HepG2 (cell line): ENCODE data around the gene KPNB1. TPM values are rescaled to one million over a fixed set of nuclear protein-coding genes. Genes with fewer than 3 reads are reported as not detected.
A peak's percentile ranks its signal among the peaks of the same experiment; 100 is the strongest.

Experiments
- ATAC-seq: fragments of 200-7000 bp; cut with Tn5 transposase; 3 replicates; pipeline ENCODE4 v1.9.1; 2020; ENCODE audit warnings: mild to moderate bottlenecking, moderate library complexity
- BruUV-seq: library from RNA; stranded (reverse); fragments of 400-500 nt; replicated peaks from 2 replicates; lab custom pipeline; 2021; lab: Mats Ljungman, UMichigan
- CTCF ChIA-PET: fragments of 300-600 bp; formaldehyde crosslinking; extraction: SDS; loops from one replicate; lab custom pipeline; 2021; ENCODE audit warnings: low total read pairs, inconsistent platforms, low intra/inter-chr PET ratio; lab: Yijun Ruan, JAX
- POLR2A ChIA-PET: fragments of 350-600 bp; sonication (Branson Sonifier 250); formaldehyde crosslinking; loops from one replicate; lab custom pipeline; 2020; ENCODE audit warnings: antibody characterized with exemption, inconsistent platforms; lab: Yijun Ruan, JAX
- DNase-seq: peaks from one replicate; pipeline ENCODE4 v3.0.0-alpha.2; 2015; ENCODE audit warnings: low spot score
- FAIRE-seq: peaks from 3 replicates; lab custom pipeline; 2011; peaks lifted over from hg19 to GRCh38; lab: Jason Lieb, UNC
- H2AFZ ChIP-seq: one replicate; pipeline ENCODE4 v1.6.1; 2011; ENCODE audit warnings: low read length, inconsistent platforms
- H3K27ac ChIP-seq: fragments of 300-600 bp; 3 replicates; pipeline ENCODE4 v1.8.0; 2011; ENCODE audit warnings: mixed run types, mild to moderate bottlenecking, mixed read lengths, low read length, inconsistent platforms; ENCODE audit not compliant: insufficient read depth; ENCODE audit errors: extremely low read length
- H3K27me3 ChIP-seq, 2 experiments: fragments of 200-600 bp in 1 of 2; 2 replicates in 1 of 2; 3 replicates in 1 of 2; pipeline versions ENCODE4 v1.6.0 to v1.8.0; 2011; ENCODE audit warnings: low read length in 2 of 2, mild to moderate bottlenecking in 2 of 2, moderate library complexity in 2 of 2, inconsistent platforms in 1 of 2; ENCODE audit not compliant: insufficient read depth in 2 of 2, control insufficient read depth in 1 of 2
- H3K36me3 ChIP-seq, 2 experiments: fragments of 200-600 bp in 1 of 2; replicated peaks in 1 of 2; 2 replicates in 1 of 2; 3 replicates in 1 of 2; pipeline versions ENCODE4 v1.5.1 to v1.8.0; 2011; ENCODE audit warnings: low read length in 2 of 2, inconsistent platforms in 1 of 2; ENCODE audit not compliant: insufficient read depth in 2 of 2, control insufficient read depth in 1 of 2
- H3K4me1 ChIP-seq: 2 replicates; pipeline ENCODE4 v1.5.1; 2012; ENCODE audit warnings: low read length, inconsistent platforms; ENCODE audit not compliant: insufficient read depth
- H3K4me2 ChIP-seq: 2 replicates; pipeline ENCODE4 v1.6.0; 2011; ENCODE audit warnings: low read depth, low read length, inconsistent platforms
- H3K4me3 ChIP-seq, 3 experiments: fragments of 200-600 bp in 1 of 3; sonication (generic), shearing (Covaris generic) in 1 of 3; replicated peaks in 1 of 3; 2 replicates each; pipeline ENCODE4 v1.5.1; 2011 to 2016; ENCODE audit warnings: low read length in 3 of 3, inconsistent platforms in 2 of 3, low read depth in 2 of 3, mild to moderate bottlenecking in 2 of 3, control low read depth in 1 of 3, mixed read lengths in 1 of 3; ENCODE audit not compliant: insufficient read depth in 1 of 3
- H3K79me2 ChIP-seq: one replicate; pipeline ENCODE4 v1.6.1; 2011; ENCODE audit warnings: low read length, inconsistent platforms; ENCODE audit not compliant: insufficient read depth
- H3K9ac ChIP-seq: 2 replicates; pipeline ENCODE4 v1.6.0; 2011; ENCODE audit warnings: mild to moderate bottlenecking, low read depth, low read length, inconsistent platforms; ENCODE audit not compliant: insufficient read depth
- H3K9me3 ChIP-seq: 2 replicates; pipeline ENCODE4 v1.5.1; 2012; ENCODE audit warnings: mild to moderate bottlenecking, low read length
- H4K20me1 ChIP-seq: 2 replicates; pipeline ENCODE4 v1.6.0; 2011; ENCODE audit warnings: inconsistent platforms, mild to moderate bottlenecking, low read length, moderate library complexity; ENCODE audit not compliant: insufficient read depth
- ARID4A ChIP-seq: sonication (generic); formaldehyde crosslinking; IDR thresholded peaks from 2 replicates; pipeline ENCODE4 v1.5.0; 2020; ENCODE audit warnings: mild to moderate bottlenecking, missing genetic modification reagents, borderline replicate concordance
- FOSL2 ChIP-seq: sonication (generic); formaldehyde crosslinking; IDR thresholded peaks from 2 replicates; pipeline ENCODE4 v1.4.0; 2020; ENCODE audit warnings: missing genetic modification reagents
- GABPB1 ChIP-seq: IDR thresholded peaks from 2 replicates; pipeline ENCODE4 v1.6.1; 2016; ENCODE audit warnings: mild to moderate bottlenecking, missing genetic modification reagents, moderate library complexity, missing compliant biosample characterization
- GMEB1 ChIP-seq: sonication (generic); formaldehyde crosslinking; IDR thresholded peaks from 2 replicates; pipeline ENCODE4 v1.5.1; 2020; ENCODE audit warnings: missing genetic modification reagents, mild to moderate bottlenecking, borderline replicate concordance
- NCOR1 ChIP-seq: fragments of 200-600 bp; sonication (generic); IDR thresholded peaks from 2 replicates; pipeline ENCODE4 v1.7.0; 2017; ENCODE audit warnings: antibody characterized with exemption, low read length, borderline replicate concordance
- TOE1 ChIP-seq: sonication (generic); formaldehyde crosslinking; IDR thresholded peaks from 2 replicates; pipeline ENCODE4 v1.4.0; 2020; ENCODE audit warnings: mild to moderate bottlenecking, missing genetic modification reagents
- ZKSCAN8 ChIP-seq: IDR thresholded peaks from 2 replicates; pipeline ENCODE4 v1.6.1; 2016; ENCODE audit warnings: borderline replicate concordance, missing genetic modification reagents, missing compliant biosample characterization
- ZNF205 ChIP-seq: IDR thresholded peaks from 2 replicates; pipeline ENCODE4 v1.6.1; 2018; ENCODE audit warnings: missing biosample characterization, missing genetic modification reagents
- ZNF563 ChIP-seq: sonication (generic); formaldehyde crosslinking; IDR thresholded peaks from 2 replicates; pipeline ENCODE4 v1.8.0; 2022; ENCODE audit warnings: mild to moderate bottlenecking, moderate library complexity, missing genetic modification reagents
- ZNF652 ChIP-seq: IDR thresholded peaks from 2 replicates; pipeline ENCODE4 v1.6.1; 2016; ENCODE audit warnings: low read depth, borderline replicate concordance
- ZSCAN25 ChIP-seq: sonication (generic); formaldehyde crosslinking; IDR thresholded peaks from 2 replicates; pipeline ENCODE4 v1.8.0; 2022; ENCODE audit warnings: mild to moderate bottlenecking, missing genetic modification reagents
- WGBS: methylation state at CpG from one replicate; pipeline ENCODE4 v1.1.6; 2017; ENCODE audit warnings: low lambda C conversion rate; 5-methylcytosine and 5-hydroxymethylcytosine counted together
- in situ Hi-C: cut with HindIII; loops from 2 replicates; pipeline ENCODE4 v1.10.0; 2017; ENCODE audit warnings: low pct_unique_long_range_greater_than_20kb; ENCODE audit not compliant: extremely low pct_ligation_motif_present
- intact Hi-C: fragments of 100-400 bp; cut with micrococcal nuclease; formaldehyde crosslinking; loops from one replicate; pipeline ENCODE4 v1.10.0; 2022; ENCODE audit not compliant: unreplicated experiment
- polyA plus RNA-seq, 8 experiments: library from polyadenylated mRNA; depleted of rRNA in 3 of 8; stranded (reverse) in 7 of 8; unstranded in 1 of 8; fragments of >200 nt; fragmentation: Illumina TruSeq in 4 of 8; extraction: Trizol in 4 of 8; gene quantifications; 2 replicates each; pipeline versions ENCODE4 v1.2.1 to v1.2.3, GENCODE V29; 2011 to 2016; ENCODE audit warnings: low read depth in 4 of 8, missing spikeins in 1 of 8, mixed read lengths in 1 of 8; ENCODE audit not compliant: insufficient read depth in 1 of 8
- total RNA-seq, 5 experiments: library from RNA; depleted of rRNA; stranded (reverse); fragments of >200 nt; fragmentation: Illumina TruSeq; extraction: Trizol; gene quantifications; 2 replicates each; pipeline ENCODE4 v1.2.3, GENCODE V29; 2016; ENCODE audit warnings: low read depth in 1 of 5

KPNB1 gene
- total and polyA plus RNA-seq, 2 of the 13 experiments (the other 11 are each of a cell fraction or from before 2014, with no cell fraction given), result 164 to 424 TPM

DNA sequence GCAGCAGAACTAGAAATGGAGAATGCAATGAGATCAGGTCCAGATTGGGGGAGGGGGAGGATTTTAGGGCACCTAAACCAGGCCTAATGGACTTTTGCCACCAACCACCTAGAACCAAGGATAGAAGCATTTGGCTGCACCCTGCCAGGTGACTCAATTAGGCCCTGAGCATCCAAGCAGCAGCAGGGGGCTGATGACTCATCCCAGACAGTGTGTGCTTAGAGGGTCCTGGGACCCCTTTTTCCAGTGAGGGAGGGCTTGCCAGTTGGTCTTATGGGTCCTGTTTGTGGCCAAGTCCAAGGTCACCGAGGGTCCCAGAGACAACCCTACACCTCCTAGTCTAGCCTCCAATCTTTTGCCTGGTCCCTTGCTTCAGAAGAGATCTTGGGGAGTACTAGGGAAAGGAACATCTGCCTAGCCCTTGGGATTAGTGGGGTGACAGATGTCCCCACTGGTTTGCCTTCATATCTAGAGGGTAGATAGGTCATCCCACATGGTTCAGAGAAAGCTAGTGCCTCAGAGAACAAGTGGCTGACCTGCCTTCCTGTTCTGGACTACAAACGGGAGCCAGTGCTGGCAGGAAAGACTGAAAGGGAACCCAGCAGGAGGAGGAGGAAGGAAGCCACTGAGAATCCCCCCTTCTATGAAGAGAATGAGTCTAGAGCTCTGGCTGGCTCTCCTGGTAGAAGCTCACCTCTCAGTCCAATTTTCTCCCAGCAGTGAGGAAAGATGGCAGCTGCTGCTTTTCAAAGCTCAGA lies 42.6 kb downstream of the KPNB1 start:
- Histone ChIP-seq H3K27ac (no peak overlapping the region), H2AFZ (no peak overlapping the region), H3K27me3 (no peaks in the 10 kb centered on the region), H3K36me3 (no peaks in the 10 kb centered on the region), H3K79me2 (no peaks in the 10 kb centered on the region), H3K4me3 (peak overlapping the region in 1 of 3 experiments; percentile 80; a peak in 1 of 6 replicates), H4K20me1 (peaks cover 2% of the 10 kb centered on the region; the same call in 1 of the 2 replicates), H3K4me2 (peak overlapping the region; percentile 92), H3K4me1 (peaks cover 45% of the 10 kb centered on the region), H3K9ac (no peak overlapping the region), H3K9me3 (no peaks in the 10 kb centered on the region)
- in situ Hi-C loops, result no loop called here
- 53% methylated on average over 2 of the region's 2 CpGs for WGBS
- ChIA-PET POLR2A (interaction anchor here (1.1 to 3.0 kb wide), 4 partner anchors 8 to 42 kb away, joined by 3 to 22 read pairs (median 4); partner anchors contain the start of gene KPNB1), CTCF (no interaction called here)
- no peak for FAIRE-seq
- TF ChIP-seq ZNF205 (CRISPR knock-in tag), result no peak
- TF ChIP-seq GABPB1 (CRISPR knock-in tag), result 0 out of 2 replicates have a peak, but pooled peaks have one; percentile 3
- no peak for TF ChIP-seq ZNF652
- no peak for TF ChIP-seq ZKSCAN8 (CRISPR knock-in tag)
- no peak for TF ChIP-seq ZSCAN25 (CRISPR knock-in tag)
- TF ChIP-seq GMEB1 (CRISPR knock-in tag), result no peak
- peak; percentile 62 for TF ChIP-seq FOSL2 (CRISPR knock-in tag)
- TF ChIP-seq ARID4A (CRISPR knock-in tag), result peak; percentile 40; the same call in 1 of the 2 replicates
- TF ChIP-seq NCOR1, result no peak
- no peak for TF ChIP-seq ZNF563
- TF ChIP-seq TOE1 (CRISPR knock-in tag), result no peak
- BruUV-seq, result no TSS peak
- no peak for ATAC-seq
- intact Hi-C loops, result no loop called here
- no peak for DNase-seq
